ENCODE results near the gene UNC80. TPM values are rescaled to one million over a fixed set of nuclear protein-coding genes. Genes with fewer than 3 reads are reported as not detected.

The UNC80 gene
- 2.5 TPM for polyA plus RNA-seq
- long read RNA-seq, donor 1 = 0 reads
- long read RNA-seq, donor 2 = 0 reads
- long read RNA-seq, donor 3 = 0 reads
- long read RNA-seq, donor 4 = 0 reads
- long read RNA-seq, donor 5 = 0 reads
- long read RNA-seq, donor 6 = 0 reads
- long read RNA-seq, donor 7 = 0 reads
- long read RNA-seq, donor 8 = 0 reads
- long read RNA-seq, donor 9 = 0 reads
- long read RNA-seq, donor 10 = 0 reads
- long read RNA-seq, donor 11 = 0 reads

GRCh38 chr2:209771474-209772289 is at the start of gene UNC80:
TSS of gene UNC80 (plus strand) at chr2:209771832. CDS start at chr2:209772073, 241 bp downstream.
- WGBS (ENCODE audit: insufficient coverage, low lambda C conversion rate) = 0% methylated on average over 5 of the region's 73 CpGs
- no peaks in the 10 kb centered on the region for H3K36me3 ChIP-seq (ENCODE audit: control insufficient read depth, insufficient read depth, low read length)
- peak; percentile 39 to 64 for DNase-seq
- H3K27me3 ChIP-seq (ENCODE audit: control insufficient read depth, insufficient read depth, low read length) = peaks cover 13% of the 10 kb centered on the region
- no peaks in the 10 kb centered on the region for H3K4me1 ChIP-seq (ENCODE audit: control insufficient read depth, insufficient read depth, low read length)
- no peak within 1 kb of the TSS for H3K27ac ChIP-seq (ENCODE audit: low read length)
- H3K9me3 ChIP-seq (ENCODE audit: control insufficient read depth, low read depth, low read length) = no peaks in the 10 kb centered on the region
- H3K4me3 ChIP-seq (ENCODE audit: low read length) = peak within 1 kb of the TSS; percentile 36

- H3K4me1 ChIP-seq (ENCODE audit: control insufficient read depth, insufficient read depth, low read length) = no peaks in the 10 kb centered on the region
- WGBS (ENCODE audit: insufficient coverage, low lambda C conversion rate) = 88% methylated on average over 1 of the region's 2 CpGs
- H3K9me3 ChIP-seq (ENCODE audit: control insufficient read depth, low read depth, low read length) = no peaks in the 10 kb centered on the region
- H3K36me3 ChIP-seq (ENCODE audit: control insufficient read depth, insufficient read depth, low read length) = no peaks in the 10 kb centered on the region
- no peak overlapping the region for H3K27ac ChIP-seq (ENCODE audit: low read length)
- DNase-seq = no peak
- H3K27me3 ChIP-seq (ENCODE audit: control insufficient read depth, insufficient read depth, low read length) = no peaks in the 10 kb centered on the region
- H3K4me3 ChIP-seq (ENCODE audit: low read length) = no peak overlapping the region
Measured at GRCh38 chr2:209726311-209726710, 45.3 kb upstream of the UNC80 start.

- WGBS (ENCODE audit: insufficient coverage, low lambda C conversion rate) = no CpG with 5 or more reads among the region's 2 CpGs
- no peaks in the 10 kb centered on the region for H3K9me3 ChIP-seq (ENCODE audit: control insufficient read depth, low read depth, low read length)
- no peak for DNase-seq
- H3K4me3 ChIP-seq (ENCODE audit: low read length) = no peak overlapping the region
- H3K36me3 ChIP-seq (ENCODE audit: control insufficient read depth, insufficient read depth, low read length) = no peaks in the 10 kb centered on the region
- no peaks in the 10 kb centered on the region for H3K4me1 ChIP-seq (ENCODE audit: control insufficient read depth, insufficient read depth, low read length)
- no peaks in the 10 kb centered on the region for H3K27me3 ChIP-seq (ENCODE audit: control insufficient read depth, insufficient read depth, low read length)
- no peak overlapping the region for H3K27ac ChIP-seq (ENCODE audit: low read length)
Measured at GRCh38 chr2:209727077-209727476, 44.6 kb upstream of the UNC80 start.

GRCh38 chr2:209734805-209735204 is 36.8 kb upstream of the UNC80 start:
- WGBS (ENCODE audit: insufficient coverage, low lambda C conversion rate) = no CpG with 5 or more reads among the region's 3 CpGs
- Histone ChIP-seq H3K9me3 (ENCODE audit: control insufficient read depth, low read depth, low read length) (no peaks in the 10 kb centered on the region), H3K4me1 (ENCODE audit: control insufficient read depth, insufficient read depth, low read length) (no peaks in the 10 kb centered on the region), H3K27me3 (ENCODE audit: control insufficient read depth, insufficient read depth, low read length) (no peaks in the 10 kb centered on the region), H3K4me3 (ENCODE audit: low read length) (no peak overlapping the region), H3K27ac (ENCODE audit: low read length) (no peak overlapping the region), H3K36me3 (ENCODE audit: control insufficient read depth, insufficient read depth, low read length) (no peaks in the 10 kb centered on the region)
- DNase-seq = no peak

GRCh38 chr2:209741953-209742352 is 29.7 kb upstream of the UNC80 start:
- WGBS (ENCODE audit: insufficient coverage, low lambda C conversion rate) = 60% methylated on average over 1 of the region's 1 CpG
- no peaks in the 10 kb centered on the region for H3K27me3 ChIP-seq (ENCODE audit: control insufficient read depth, insufficient read depth, low read length)
- H3K4me1 ChIP-seq (ENCODE audit: control insufficient read depth, insufficient read depth, low read length) = no peaks in the 10 kb centered on the region
- H3K27ac ChIP-seq (ENCODE audit: low read length) = no peak overlapping the region
- no peak overlapping the region for H3K4me3 ChIP-seq (ENCODE audit: low read length)
- H3K9me3 ChIP-seq (ENCODE audit: control insufficient read depth, low read depth, low read length) = no peaks in the 10 kb centered on the region
- no peaks in the 10 kb centered on the region for H3K36me3 ChIP-seq (ENCODE audit: control insufficient read depth, insufficient read depth, low read length)
- no peak for DNase-seq

GRCh38 chr2:209753020-209753419 is 18.6 kb upstream of the UNC80 start:
- Histone ChIP-seq H3K9me3 (ENCODE audit: control insufficient read depth, low read depth, low read length) (no peaks in the 10 kb centered on the region), H3K27ac (ENCODE audit: low read length) (no peak overlapping the region)

GRCh38 chr2:209757163-209757562 is 14.5 kb upstream of the UNC80 start:
- no peak overlapping the region for H3K27ac ChIP-seq (ENCODE audit: low read length)
- no peak overlapping the region for H3K4me3 ChIP-seq (ENCODE audit: low read length)
- no peak for DNase-seq
- H3K27me3 ChIP-seq (ENCODE audit: control insufficient read depth, insufficient read depth, low read length) = no peaks in the 10 kb centered on the region
- H3K4me1 ChIP-seq (ENCODE audit: control insufficient read depth, insufficient read depth, low read length) = no peaks in the 10 kb centered on the region
- H3K9me3 ChIP-seq (ENCODE audit: control insufficient read depth, low read depth, low read length) = no peaks in the 10 kb centered on the region
- H3K36me3 ChIP-seq (ENCODE audit: control insufficient read depth, insufficient read depth, low read length) = no peaks in the 10 kb centered on the region

More at GRCh38 chr2:209753020-209753419, 18.6 kb upstream of the UNC80 start:
- 73% methylated on average over 1 of the region's 3 CpGs for WGBS (ENCODE audit: insufficient coverage, low lambda C conversion rate)
- no peak for DNase-seq
- Histone ChIP-seq H3K4me3 (ENCODE audit: low read length) (no peak overlapping the region), H3K27me3 (ENCODE audit: control insufficient read depth, insufficient read depth, low read length) (no peaks in the 10 kb centered on the region), H3K4me1 (ENCODE audit: control insufficient read depth, insufficient read depth, low read length) (no peaks in the 10 kb centered on the region), H3K36me3 (ENCODE audit: control insufficient read depth, insufficient read depth, low read length) (no peaks in the 10 kb centered on the region)

- DNase-seq = no peak
- no peak overlapping the region for H3K27ac ChIP-seq (ENCODE audit: low read length)
- no peak overlapping the region for H3K4me3 ChIP-seq (ENCODE audit: low read length)
- no CpG with 5 or more reads among the region's 2 CpGs for WGBS (ENCODE audit: insufficient coverage, low lambda C conversion rate)
- H3K36me3 ChIP-seq (ENCODE audit: control insufficient read depth, insufficient read depth, low read length) = no peaks in the 10 kb centered on the region
- no peaks in the 10 kb centered on the region for H3K9me3 ChIP-seq (ENCODE audit: control insufficient read depth, low read depth, low read length)
- no peaks in the 10 kb centered on the region for H3K27me3 ChIP-seq (ENCODE audit: control insufficient read depth, insufficient read depth, low read length)
- H3K4me1 ChIP-seq (ENCODE audit: control insufficient read depth, insufficient read depth, low read length) = no peaks in the 10 kb centered on the region
Measured at GRCh38 chr2:209761566-209761965, 10.1 kb upstream of the UNC80 start.

- H3K9me3 ChIP-seq (ENCODE audit: control insufficient read depth, low read depth, low read length) = no peaks in the 10 kb centered on the region
- no peaks in the 10 kb centered on the region for H3K4me1 ChIP-seq (ENCODE audit: control insufficient read depth, insufficient read depth, low read length)
- H3K36me3 ChIP-seq (ENCODE audit: control insufficient read depth, insufficient read depth, low read length) = no peaks in the 10 kb centered on the region
- DNase-seq = no peak
- no peaks in the 10 kb centered on the region for H3K27me3 ChIP-seq (ENCODE audit: control insufficient read depth, insufficient read depth, low read length)
- no peak overlapping the region for H3K27ac ChIP-seq (ENCODE audit: low read length)
- H3K4me3 ChIP-seq (ENCODE audit: low read length) = no peak overlapping the region
Measured at GRCh38 chr2:209762563-209762962, 9.1 kb upstream of the UNC80 start.

- no peak overlapping the region for H3K4me3 ChIP-seq (ENCODE audit: low read length)
- DNase-seq = no peak
- H3K4me1 ChIP-seq (ENCODE audit: control insufficient read depth, insufficient read depth, low read length) = no peaks in the 10 kb centered on the region
- no peak overlapping the region for H3K27ac ChIP-seq (ENCODE audit: low read length)
- no peaks in the 10 kb centered on the region for H3K27me3 ChIP-seq (ENCODE audit: control insufficient read depth, insufficient read depth, low read length)
- H3K36me3 ChIP-seq (ENCODE audit: control insufficient read depth, insufficient read depth, low read length) = no peaks in the 10 kb centered on the region
- WGBS (ENCODE audit: insufficient coverage, low lambda C conversion rate) = 76% methylated on average over 2 of the region's 3 CpGs
- no peaks in the 10 kb centered on the region for H3K9me3 ChIP-seq (ENCODE audit: control insufficient read depth, low read depth, low read length)
Measured at GRCh38 chr2:209763106-209763505, 8.5 kb upstream of the UNC80 start.

GRCh38 chr2:209766613-209767012 is 5.0 kb upstream of the UNC80 start:
- no peak overlapping the region for H3K27ac ChIP-seq (ENCODE audit: low read length)
- H3K4me3 ChIP-seq (ENCODE audit: low read length) = no peak overlapping the region
- WGBS (ENCODE audit: insufficient coverage, low lambda C conversion rate) = no CpG with 5 or more reads among the region's 1 CpG
- no peaks in the 10 kb centered on the region for H3K4me1 ChIP-seq (ENCODE audit: control insufficient read depth, insufficient read depth, low read length)
- no peaks in the 10 kb centered on the region for H3K9me3 ChIP-seq (ENCODE audit: control insufficient read depth, low read depth, low read length)
- no peaks in the 10 kb centered on the region for H3K36me3 ChIP-seq (ENCODE audit: control insufficient read depth, insufficient read depth, low read length)
- H3K27me3 ChIP-seq (ENCODE audit: control insufficient read depth, insufficient read depth, low read length) = peaks cover 5% of the 10 kb centered on the region
- DNase-seq = no peak

All from large intestine (tissue), 12 donors.